Neuronal stem cell (in vitro differentiated cells): ENCODE measurements around the gene USP46.

Source experiments
- DNase-seq: peaks from one replicate; pipeline ENCODE4 v3.0.0-alpha.2; 2013; ENCODE audit warnings: low spot score
- H2AFZ ChIP-seq: one replicate; pipeline ENCODE4 v1.6.1; 2013; ENCODE audit warnings: mild to moderate bottlenecking, low read length, inconsistent platforms
- H2AK5ac ChIP-seq: 2 replicates; pipeline ENCODE4 v1.6.1; 2013; ENCODE audit warnings: low read depth, mild to moderate bottlenecking, inconsistent platforms, low read length, moderate library complexity, mixed read lengths
- H2BK120ac ChIP-seq: 2 replicates; pipeline ENCODE4 v1.6.1; 2013; ENCODE audit warnings: low read depth, mild to moderate bottlenecking, inconsistent platforms, low read length, moderate library complexity, mixed read lengths
- H2BK12ac ChIP-seq: one replicate; pipeline ENCODE4 v1.6.1; 2013; ENCODE audit warnings: low read length, inconsistent platforms
- H2BK15ac ChIP-seq: 2 replicates; pipeline ENCODE4 v1.6.1; 2013; ENCODE audit warnings: mild to moderate bottlenecking, low read length, inconsistent platforms, mixed read lengths
- H2BK5ac ChIP-seq: one replicate; pipeline ENCODE4 v1.6.1; 2013; ENCODE audit warnings: inconsistent platforms, mild to moderate bottlenecking, low read length, moderate library complexity
- H3K14ac ChIP-seq: one replicate; pipeline ENCODE4 v1.6.1; 2013; ENCODE audit warnings: low read length, inconsistent platforms
- H3K18ac ChIP-seq: 2 replicates; pipeline ENCODE4 v1.6.1; 2013; ENCODE audit warnings: low read length, inconsistent platforms
- H3K23ac ChIP-seq: 2 replicates; pipeline ENCODE4 v1.6.1; 2013; ENCODE audit warnings: low read depth, mild to moderate bottlenecking, mixed read lengths, low read length, inconsistent platforms; ENCODE audit not compliant: poor library complexity
- H3K27ac ChIP-seq: replicated peaks from 3 replicates; pipeline ENCODE4 v1.5.1; 2013; ENCODE audit warnings: low read length, inconsistent platforms
- H3K27me3 ChIP-seq, 3 experiments: 2 replicates each; pipeline ENCODE4 v1.6.1; 2013; ENCODE audit warnings: low read length in 3 of 3, mild to moderate bottlenecking in 2 of 3, inconsistent platforms in 1 of 3, low read depth in 1 of 3, mixed read lengths in 1 of 3, moderate library complexity in 1 of 3; ENCODE audit not compliant: control insufficient read depth in 3 of 3, insufficient read depth in 3 of 3
- H3K36me3 ChIP-seq, 2 donors: replicated peaks in 1 of 2; 2 replicates each; pipeline ENCODE4 v1.6.1; 2013; ENCODE audit warnings: low read length in 2 of 2; ENCODE audit not compliant: control insufficient read depth in 2 of 2, insufficient read depth in 2 of 2
- H3K4ac ChIP-seq: 2 replicates; pipeline ENCODE4 v1.6.1; 2013; ENCODE audit warnings: inconsistent platforms, mild to moderate bottlenecking, low read length, moderate library complexity
- H3K4me1 ChIP-seq, 2 donors: 1 replicate in 1 of 2; 2 replicates in 1 of 2; pipeline ENCODE4 v1.6.1; 2013; ENCODE audit warnings: low read length in 2 of 2, low read depth in 1 of 2; ENCODE audit not compliant: control insufficient read depth in 2 of 2, insufficient read depth in 1 of 2
- H3K4me2 ChIP-seq: one replicate; pipeline ENCODE4 v1.6.1; 2013; ENCODE audit warnings: mild to moderate bottlenecking, low read length, inconsistent platforms; ENCODE audit not compliant: insufficient read depth, poor library complexity, severe bottlenecking
- H3K4me3 ChIP-seq, 2 donors: 2 replicates each; pipeline ENCODE4 v1.5.1; 2013; ENCODE audit warnings: low read length in 2 of 2, mild to moderate bottlenecking in 2 of 2, inconsistent platforms in 1 of 2, moderate library complexity in 1 of 2
- H3K79me1 ChIP-seq: one replicate; pipeline ENCODE4 v1.6.1; 2013; ENCODE audit warnings: low read depth, mild to moderate bottlenecking, inconsistent platforms, low read length, moderate library complexity
- H3K9ac ChIP-seq: one replicate; pipeline ENCODE4 v1.6.1; 2013; ENCODE audit warnings: mild to moderate bottlenecking, low read depth, low read length, inconsistent platforms; ENCODE audit not compliant: poor library complexity
- H3K9me3 ChIP-seq, 2 donors: replicated peaks in 1 of 2; 2 replicates each; pipeline versions ENCODE3 to v1.6.1; 2013; ENCODE audit warnings: low read length in 2 of 2, mild to moderate bottlenecking in 2 of 2, inconsistent platforms in 1 of 2, low read depth in 1 of 2, mixed read lengths in 1 of 2, moderate library complexity in 1 of 2; ENCODE audit not compliant: control insufficient read depth in 2 of 2, insufficient read depth in 1 of 2
- H4K8ac ChIP-seq: one replicate; pipeline ENCODE4 v1.6.1; 2013; ENCODE audit warnings: low read depth, mild to moderate bottlenecking, inconsistent platforms, low read length, moderate library complexity
- H4K91ac ChIP-seq: one replicate; pipeline ENCODE4 v1.6.1; 2013; ENCODE audit warnings: low read length, low read depth, mild to moderate bottlenecking, inconsistent platforms; ENCODE audit not compliant: poor library complexity
- WGBS, 2 donors: extraction: QIAGEN DNeasy Blood & Tissue Kit; methylation state at CpG; one replicate each; pipeline ENCODE4 v1.1.7; 2013; ENCODE audit warnings: missing lambda C conversion rate in 2 of 2, mixed read lengths in 1 of 2; ENCODE audit not compliant: insufficient read length in 2 of 2, insufficient replicate concordance in 1 of 2; ENCODE audit errors: extremely low coverage in 2 of 2; 5-methylcytosine and 5-hydroxymethylcytosine counted together

USP46 gene

DNA sequence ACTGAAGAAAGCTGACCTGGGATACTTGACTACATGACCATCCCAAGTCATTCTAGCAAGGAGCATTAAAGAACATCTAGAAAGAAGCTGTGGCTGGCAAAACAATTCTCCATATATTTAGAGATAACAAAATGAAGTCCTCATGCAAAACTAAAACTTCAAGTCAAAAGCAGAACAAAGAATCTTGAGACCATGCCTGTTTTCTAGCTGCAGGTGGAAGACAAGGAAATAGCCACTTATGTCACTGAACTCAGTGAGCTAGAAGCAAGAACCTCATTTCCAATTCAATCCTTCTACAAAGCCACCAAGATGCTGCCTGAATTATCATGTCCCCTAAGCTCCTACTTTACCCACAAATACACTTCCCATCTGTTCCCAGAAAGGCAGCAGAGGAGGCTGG, 13.8 kb downstream of the USP46 start:
- no peak overlapping the region for H2BK12ac ChIP-seq
- no peak overlapping the region for H2BK15ac ChIP-seq
- H2AK5ac ChIP-seq: no peak overlapping the region
- H3K4me3 ChIP-seq: no peak overlapping the region
- no peak overlapping the region for H2BK5ac ChIP-seq
- no peak overlapping the region for H3K23ac ChIP-seq
- H3K27ac ChIP-seq: no peak overlapping the region
- no peaks in the 10 kb centered on the region for H3K27me3 ChIP-seq
- peaks cover 0 to 5% of the 10 kb centered on the region in 2 donors for H3K36me3 ChIP-seq
- no peak overlapping the region for H3K4me2 ChIP-seq
- no peak overlapping the region for H3K18ac ChIP-seq
- no peak overlapping the region for H3K9ac ChIP-seq
- H4K91ac ChIP-seq: no peak overlapping the region
- H2AFZ ChIP-seq: no peak overlapping the region
- peaks cover 0 to 23% of the 10 kb centered on the region in 2 donors for H3K9me3 ChIP-seq
- H4K8ac ChIP-seq: no peak overlapping the region
- H3K4ac ChIP-seq: no peak overlapping the region
- DNase-seq: no peak
- no peak overlapping the region for H2BK120ac ChIP-seq
- no peak overlapping the region for H3K14ac ChIP-seq
- H3K4me1 ChIP-seq: peaks cover 0 to 2% of the 10 kb centered on the region in 2 donors
- peaks cover 2% of the 10 kb centered on the region for H3K79me1 ChIP-seq

DNA sequence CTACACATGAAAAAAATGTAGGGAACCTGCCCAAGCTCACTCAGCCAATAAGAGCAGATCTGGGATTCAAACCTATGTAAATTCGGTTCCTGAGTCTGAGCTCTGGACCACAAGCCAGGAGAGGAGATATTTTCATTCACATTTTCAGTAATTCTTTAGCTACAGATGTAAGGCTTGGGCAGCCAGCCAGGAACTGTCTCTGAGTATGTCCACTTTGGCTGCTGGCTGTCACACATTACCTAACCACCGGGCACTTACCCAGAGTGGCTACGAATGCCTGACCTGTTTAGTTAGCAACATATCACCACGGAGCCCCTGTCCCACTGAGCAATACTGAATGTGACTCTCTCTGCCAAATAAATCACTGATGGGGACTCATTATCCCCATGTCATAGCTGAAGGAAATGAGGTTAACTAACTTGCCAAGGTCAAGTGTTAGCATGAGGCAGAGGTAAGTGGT, 15.3 kb downstream of the USP46 start:
- H2BK120ac ChIP-seq: no peak overlapping the region
- H2AFZ ChIP-seq: no peak overlapping the region
- H3K27ac ChIP-seq: no peak overlapping the region

DNA sequence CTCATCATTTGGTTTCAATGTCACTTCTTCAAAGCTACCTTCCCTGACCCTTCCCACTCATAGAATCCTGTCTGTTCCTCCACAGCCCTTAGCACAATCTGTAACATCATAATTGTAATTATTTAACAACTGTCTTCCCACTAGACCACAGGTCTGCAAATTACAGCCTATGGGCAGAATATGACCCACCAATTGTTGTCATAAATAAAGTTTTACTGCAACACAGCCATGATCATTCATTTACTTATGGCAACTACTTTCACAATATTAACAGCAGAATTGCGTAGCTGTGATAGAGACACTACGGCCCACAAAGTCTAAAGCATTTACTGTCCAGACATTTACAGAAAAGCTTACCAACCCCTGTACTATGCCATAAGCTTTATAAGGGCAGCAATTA, 15.9 kb downstream of the USP46 start:
- Histone ChIP-seq H3K23ac (no peak overlapping the region), H3K9me3 (peaks cover 2 to 24% of the 10 kb centered on the region in 2 donors), H3K36me3 (no peaks in the 10 kb centered on the region), H2BK15ac (no peak overlapping the region), H3K27me3 (no peaks in the 10 kb centered on the region), H3K14ac (no peak overlapping the region), H3K27ac (no peak overlapping the region), H2AK5ac (no peak overlapping the region), H3K4me3 (no peak overlapping the region), H4K8ac (no peak overlapping the region), H3K18ac (no peak overlapping the region), H3K4me2 (no peak overlapping the region), H2BK5ac (no peak overlapping the region), H3K4me1 (peaks cover 0 to 2% of the 10 kb centered on the region in 2 donors), H2AFZ (no peak overlapping the region), H2BK120ac (no peak overlapping the region), H3K9ac (no peak overlapping the region), H4K91ac (no peak overlapping the region), H2BK12ac (no peak overlapping the region), H3K79me1 (peaks cover 2% of the 10 kb centered on the region), H3K4ac (no peak overlapping the region)
- no peak for DNase-seq
- no CpG with 5 or more reads among the region's 2 CpGs for WGBS, 2 donors

More for the DNA sequence above, 15.3 kb downstream of the USP46 start:
- no peak overlapping the region for H3K9ac ChIP-seq
- H4K8ac ChIP-seq: no peak overlapping the region
- no peak overlapping the region for H3K14ac ChIP-seq
- no peak overlapping the region for H3K4me3 ChIP-seq
- no peak overlapping the region for H3K4me2 ChIP-seq
- no peak overlapping the region for H2BK15ac ChIP-seq
- peaks cover 0 to 24% of the 10 kb centered on the region in 2 donors for H3K9me3 ChIP-seq
- no peak overlapping the region for H2BK5ac ChIP-seq
- no peaks in the 10 kb centered on the region for H3K27me3 ChIP-seq
- H4K91ac ChIP-seq: no peak overlapping the region
- no peaks in the 10 kb centered on the region for H3K36me3 ChIP-seq
- H3K79me1 ChIP-seq: peaks cover 2% of the 10 kb centered on the region
- H2BK12ac ChIP-seq: no peak overlapping the region
- H3K23ac ChIP-seq: no peak overlapping the region
- H3K4me1 ChIP-seq: peaks cover 0 to 2% of the 10 kb centered on the region in 2 donors
- no peak overlapping the region for H2AK5ac ChIP-seq
- no peak overlapping the region for H3K18ac ChIP-seq
- WGBS, 2 donors: no CpG with 5 or more reads among the region's 4 CpGs
- no peak for DNase-seq
- no peak overlapping the region for H3K4ac ChIP-seq

DNA sequence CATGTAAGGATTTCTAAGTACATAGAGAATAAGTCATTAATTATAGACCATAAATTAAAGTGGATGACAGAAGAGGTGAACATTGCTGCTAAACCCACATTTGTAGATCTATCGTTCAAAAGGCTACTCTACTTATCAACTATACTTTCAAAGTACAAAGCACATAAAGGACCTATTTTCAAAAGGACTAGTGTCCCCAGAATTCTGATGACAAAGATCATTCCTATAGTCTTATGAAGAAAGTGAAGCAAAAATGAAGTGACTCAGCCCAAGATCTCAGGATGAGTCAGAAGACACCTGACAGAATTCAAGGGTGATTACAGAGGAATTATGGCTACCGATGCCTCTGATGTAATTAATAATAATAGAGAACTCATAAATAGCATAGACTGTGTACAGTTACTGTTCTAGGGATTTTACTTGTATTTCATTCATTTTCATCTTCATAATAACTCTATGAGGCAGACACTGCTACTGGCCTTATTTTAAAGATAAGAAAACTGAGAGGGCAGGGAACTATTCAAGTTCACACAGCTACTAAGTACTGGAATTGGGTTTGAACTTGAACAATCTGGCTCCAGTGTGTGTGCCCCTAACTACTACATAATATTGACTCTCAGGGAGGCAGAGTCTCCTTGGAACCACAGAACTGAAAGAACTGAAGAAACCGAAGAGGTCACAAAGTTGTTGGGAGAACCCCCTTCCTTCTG, 17.1 kb downstream of the USP46 start:
- Histone ChIP-seq H2AK5ac (no peak overlapping the region), H3K23ac (no peak overlapping the region), H3K18ac (no peak overlapping the region), H2BK120ac (no peak overlapping the region), H3K9me3 (peaks cover 2 to 21% of the 10 kb centered on the region in 2 donors), H2BK12ac (no peak overlapping the region), H2AFZ (no peak overlapping the region), H4K91ac (no peak overlapping the region), H4K8ac (no peak overlapping the region), H3K4ac (no peak overlapping the region), H3K4me1 (no peaks in the 10 kb centered on the region), H3K9ac (no peak overlapping the region), H3K4me2 (no peak overlapping the region), H3K4me3 (no peak overlapping the region), H3K14ac (no peak overlapping the region), H3K27ac (no peak overlapping the region), H2BK5ac (no peak overlapping the region), H2BK15ac (no peak overlapping the region), H3K27me3 (no peaks in the 10 kb centered on the region), H3K79me1 (peaks cover 2% of the 10 kb centered on the region), H3K36me3 (no peaks in the 10 kb centered on the region)
- no peak for DNase-seq
- WGBS, 2 donors: no CpG with 5 or more reads among the region's 3 CpGs
